Activated CD4-positive, CD25-positive, alpha-beta regulatory T cell treated with anti-CD3 and anti-CD28 coated beads, Interleukin-2, amount 50 U/mL, for 24 hours (primary cell): Measurements from ENCODE around the gene PIK3R5.
A peak's percentile ranks its signal among the peaks of the same experiment; 100 is the strongest.

Source experiments
- ATAC-seq, 2 donors: fragments of 150-1000 bp; cut with Tn5 transposase; one replicate each; pipeline ENCODE4 v1.10.0; 2021; ENCODE audit warnings: mild to moderate bottlenecking in 1 of 2, moderate library complexity in 1 of 2

PIK3R5 gene

GRCh38 chr17:8922451-8922850 lies 43.1 kb downstream of the PIK3R5 start:
- ATAC-seq, result peak; percentile 8 to 10

GRCh38 chr17:8921147-8921546 lies 44.4 kb downstream of the PIK3R5 start:
- peak; percentile 65 to 67 for ATAC-seq

- peak in 1 of 2 donors; percentile 21 for ATAC-seq
Observed at GRCh38 chr17:8918807-8919465, 46.6 kb downstream of the PIK3R5 start.

GRCh38 chr17:8916466-8916865 lies 49.0 kb downstream of the PIK3R5 start:
- no peak for ATAC-seq

- ATAC-seq, result no peak
Observed at GRCh38 chr17:8914554-8914953, 51.0 kb downstream of the PIK3R5 start.

- no peak for ATAC-seq
Observed at GRCh38 chr17:8913879-8914278, 51.6 kb downstream of the PIK3R5 start.

- ATAC-seq, result no peak
Observed at GRCh38 chr17:8913091-8913490, 52.4 kb downstream of the PIK3R5 start.

- no peak for ATAC-seq
Observed at GRCh38 chr17:8912084-8912981, 53.2 kb downstream of the PIK3R5 start.

- ATAC-seq, result no peak
Observed at GRCh38 chr17:8910969-8911604, 54.4 kb downstream of the PIK3R5 start.

- ATAC-seq, result no peak
Observed at GRCh38 chr17:8909586-8910270, 55.8 kb downstream of the PIK3R5 start.

- ATAC-seq, result no peak
Observed at GRCh38 chr17:8905331-8905730, 60.2 kb downstream of the PIK3R5 start.

GRCh38 chr17:8904686-8905085 lies 60.8 kb downstream of the PIK3R5 start:
- ATAC-seq, result no peak

GRCh38 chr17:8904201-8904600 lies 61.3 kb downstream of the PIK3R5 start:
- ATAC-seq, result no peak

- ATAC-seq, result no peak
Observed at GRCh38 chr17:8900626-8901585, 64.6 kb downstream of the PIK3R5 start.

GRCh38 chr17:8900207-8900606 lies 65.3 kb downstream of the PIK3R5 start:
- ATAC-seq, result no peak

GRCh38 chr17:8898636-8899035 lies 66.9 kb downstream of the PIK3R5 start:
- no peak for ATAC-seq

GRCh38 chr17:8898126-8898525 lies 67.4 kb downstream of the PIK3R5 start:
- ATAC-seq, result no peak

GRCh38 chr17:8896641-8897635 lies 68.6 kb downstream of the PIK3R5 start:
- ATAC-seq, result no peak

- no peak for ATAC-seq
Observed at GRCh38 chr17:8896087-8896486, 69.4 kb downstream of the PIK3R5 start.
